ENCODE data around the gene LRRC3B.

Gene LRRC3B

GRCh38 chr3:26614006-26614685 lies 8.4 kb upstream of the LRRC3B start:
- H3K36me3 ChIP-seq = no peaks in the 10 kb centered on the region

GRCh38 chr3:26621176-26621575 lies 1.4 kb upstream of the LRRC3B start:
- peaks cover 46% of the 10 kb centered on the region for H3K27me3 ChIP-seq (ENCODE audit: insufficient read depth, low read depth, severe bottlenecking)
- no peak overlapping the region for H3K4me3 ChIP-seq (ENCODE audit: low read depth, low read length)
- TF ChIP-seq, protein P1, sequence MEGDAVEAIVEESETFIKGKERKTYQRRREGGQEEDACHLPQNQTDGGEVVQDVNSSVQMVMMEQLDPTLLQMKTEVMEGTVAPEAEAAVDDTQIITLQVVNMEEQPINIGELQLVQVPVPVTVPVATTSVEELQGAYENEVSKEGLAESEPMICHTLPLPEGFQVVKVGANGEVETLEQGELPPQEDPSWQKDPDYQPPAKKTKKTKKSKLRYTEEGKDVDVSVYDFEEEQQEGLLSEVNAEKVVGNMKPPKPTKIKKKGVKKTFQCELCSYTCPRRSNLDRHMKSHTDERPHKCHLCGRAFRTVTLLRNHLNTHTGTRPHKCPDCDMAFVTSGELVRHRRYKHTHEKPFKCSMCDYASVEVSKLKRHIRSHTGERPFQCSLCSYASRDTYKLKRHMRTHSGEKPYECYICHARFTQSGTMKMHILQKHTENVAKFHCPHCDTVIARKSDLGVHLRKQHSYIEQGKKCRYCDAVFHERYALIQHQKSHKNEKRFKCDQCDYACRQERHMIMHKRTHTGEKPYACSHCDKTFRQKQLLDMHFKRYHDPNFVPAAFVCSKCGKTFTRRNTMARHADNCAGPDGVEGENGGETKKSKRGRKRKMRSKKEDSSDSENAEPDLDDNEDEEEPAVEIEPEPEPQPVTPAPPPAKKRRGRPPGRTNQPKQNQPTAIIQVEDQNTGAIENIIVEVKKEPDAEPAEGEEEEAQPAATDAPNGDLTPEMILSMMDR (IDR thresholded peaks at IDR 0.05; ENCODE audit: low read depth, low read length) = no peak

More at GRCh38 chr3:26614006-26614685, 8.4 kb upstream of the LRRC3B start:
- Histone ChIP-seq H3K9me3 (ENCODE audit: severe bottlenecking) (no peaks in the 10 kb centered on the region), H3K27me3 (ENCODE audit: insufficient read depth, low read depth, severe bottlenecking) (peaks cover 3% of the 10 kb centered on the region), H3K27ac (no peak overlapping the region), H3K4me3 (ENCODE audit: low read depth, low read length) (no peak overlapping the region)
- no peak for DNase-seq
- TF ChIP-seq, protein P1 (IDR thresholded peaks at IDR 0.05; ENCODE audit: low read depth, low read length) = no peak

GRCh38 chr3:26621906-26622620 lies 509 bp upstream of the LRRC3B start:
- Histone ChIP-seq H3K27ac (no peak overlapping the region), H3K9me3 (ENCODE audit: severe bottlenecking) (no peaks in the 10 kb centered on the region), H3K27me3 (ENCODE audit: insufficient read depth, low read depth, severe bottlenecking) (peaks cover 46% of the 10 kb centered on the region), H3K36me3 (no peaks in the 10 kb centered on the region), H3K4me3 (ENCODE audit: low read depth, low read length) (peak overlapping the region; percentile 46)
- TF ChIP-seq, protein P1 (IDR thresholded peaks at IDR 0.05; ENCODE audit: low read depth, low read length) = no peak
- DNase-seq = no peak

More at GRCh38 chr3:26621176-26621575, 1.4 kb upstream of the LRRC3B start:
- no peak for DNase-seq
- Histone ChIP-seq H3K9me3 (ENCODE audit: severe bottlenecking) (no peaks in the 10 kb centered on the region), H3K27ac (no peak overlapping the region), H3K36me3 (no peaks in the 10 kb centered on the region)

- Histone ChIP-seq H3K36me3 (no peaks in the 10 kb centered on the region), H3K9me3 (ENCODE audit: severe bottlenecking) (no peaks in the 10 kb centered on the region), H3K27ac (no peak overlapping the region), H3K4me3 (ENCODE audit: low read depth, low read length) (peak overlapping the region; percentile 46), H3K27me3 (ENCODE audit: insufficient read depth, low read depth, severe bottlenecking) (peaks cover 43% of the 10 kb centered on the region)
- no peak for DNase-seq
- TF ChIP-seq, protein P1 (IDR thresholded peaks at IDR 0.05; ENCODE audit: low read depth, low read length) = no peak
Observed at GRCh38 chr3:26623419-26624208, 1.0 kb downstream of the LRRC3B start.

DNA sequence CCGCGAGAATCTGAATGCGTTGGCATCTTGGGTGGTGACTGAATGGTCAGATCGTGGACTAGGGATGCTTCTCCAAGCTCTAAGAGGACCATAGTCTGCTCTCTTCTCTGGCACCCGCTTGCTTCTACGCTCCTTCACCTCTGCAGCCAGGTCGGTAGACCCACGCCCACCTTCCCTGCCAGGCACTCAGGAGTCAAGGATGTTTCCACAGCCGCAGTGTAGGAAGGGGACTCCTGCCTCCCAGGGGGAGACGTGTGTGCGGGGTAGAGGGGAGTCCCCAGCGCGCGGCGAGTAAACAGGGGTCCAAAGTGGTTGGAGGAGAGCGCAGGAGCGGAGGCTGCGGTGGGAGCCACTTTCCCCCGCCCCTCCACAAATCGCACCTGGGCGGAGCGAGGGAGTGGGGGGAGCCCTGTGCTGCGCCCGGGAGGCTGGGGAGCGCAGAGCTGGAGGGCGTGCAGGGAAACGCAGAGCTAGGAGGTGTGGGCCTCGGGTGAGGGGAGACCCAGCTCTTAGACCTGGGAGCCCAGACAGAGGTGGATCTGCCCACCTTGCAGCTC lies 1.7 kb downstream of the LRRC3B start:
- Histone ChIP-seq H3K36me3 (no peaks in the 10 kb centered on the region), H3K27me3 (ENCODE audit: insufficient read depth, low read depth, severe bottlenecking) (peaks cover 43% of the 10 kb centered on the region), H3K27ac (no peak overlapping the region), H3K9me3 (ENCODE audit: severe bottlenecking) (no peaks in the 10 kb centered on the region), H3K4me3 (ENCODE audit: low read depth, low read length) (no peak overlapping the region)
- peak; percentile 8 for DNase-seq
- TF ChIP-seq, protein P1 (IDR thresholded peaks at IDR 0.05; ENCODE audit: low read depth, low read length) = no peak

All from WERI-Rb-1 (cell line).